Skin of body (tissue), 2 donors: Measurements from ENCODE around the gene MXD3. TPM values are rescaled to one million over a fixed set of nuclear protein-coding genes. Genes with fewer than 3 reads are reported as not detected.
"Not testable (repeated sequence)": the region's sequence is repeated elsewhere in the genome, so short reads cannot be mapped to it uniquely, and the experiment has no call there.

Experiments used
- DNase-seq: peaks from one replicate; lab custom pipeline; 2025; lab: John Stamatoyannopoulos, UW
- total RNA-seq: library from RNA; depleted of rRNA; stranded (reverse); fragments of >200 nt; gene quantifications from one replicate; pipeline ENCODE4 v1.2.3, GENCODE V29; 2014

MXD3 gene
- total RNA-seq, 1 donor from 2014 or later = 9.7 TPM

GRCh38 chr5:177320879-177321278 lies 9.2 kb upstream of the MXD3 start:
- no peak for DNase-seq

DNA sequence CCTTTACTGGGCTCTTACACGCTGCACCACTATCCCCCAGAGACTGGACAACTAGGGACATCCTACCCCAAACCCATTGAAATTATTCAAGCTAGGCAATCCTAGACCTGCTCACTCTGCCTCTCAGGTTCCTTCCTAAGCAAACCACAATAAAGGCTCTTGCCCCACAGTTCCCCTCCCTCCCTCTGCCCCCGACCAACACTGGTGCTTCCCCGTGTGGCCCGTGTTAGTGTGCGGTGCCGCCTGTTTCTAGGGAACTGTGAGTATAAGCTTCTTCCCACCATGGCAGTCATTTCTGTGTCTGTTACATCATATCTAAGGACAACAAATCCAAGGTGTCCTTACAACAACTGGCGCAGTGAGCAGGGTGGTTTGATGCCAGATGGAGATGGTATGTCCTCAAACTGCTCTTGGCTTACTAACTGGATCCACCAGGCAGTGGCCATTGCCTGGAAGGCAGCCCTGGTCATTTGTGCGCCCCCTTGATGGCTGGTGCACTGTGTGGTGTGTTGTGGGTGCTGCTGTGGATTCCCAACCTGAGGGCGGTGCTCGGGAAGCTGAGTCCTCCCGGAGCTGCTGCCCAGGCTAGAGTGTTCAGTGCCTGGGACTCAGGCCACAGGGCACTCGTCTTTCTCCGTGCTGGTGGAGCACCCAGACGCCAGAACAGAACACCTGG lies 8.4 kb upstream of the MXD3 start:
- no peak for DNase-seq

DNA sequence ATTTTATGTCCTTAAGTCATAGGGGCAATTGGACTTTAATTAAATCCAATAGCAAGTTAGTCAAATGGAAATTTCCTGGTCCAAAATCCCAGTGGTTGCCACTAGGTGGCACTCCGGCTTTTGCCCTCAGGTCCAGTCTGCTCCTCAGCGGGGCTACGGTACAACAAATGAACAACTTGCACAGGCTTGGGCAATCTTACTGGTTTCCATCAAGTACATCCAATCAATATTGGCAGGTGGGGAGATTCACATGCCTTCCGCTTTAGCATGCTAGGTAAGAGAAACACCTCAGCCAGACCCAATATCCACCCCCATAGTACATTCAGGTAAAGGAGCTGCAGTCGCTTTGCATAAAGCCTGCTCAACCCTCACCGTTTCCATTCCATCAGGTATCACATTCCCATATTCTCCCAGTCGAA lies 6.3 kb upstream of the MXD3 start:
- no peak for DNase-seq

DNA sequence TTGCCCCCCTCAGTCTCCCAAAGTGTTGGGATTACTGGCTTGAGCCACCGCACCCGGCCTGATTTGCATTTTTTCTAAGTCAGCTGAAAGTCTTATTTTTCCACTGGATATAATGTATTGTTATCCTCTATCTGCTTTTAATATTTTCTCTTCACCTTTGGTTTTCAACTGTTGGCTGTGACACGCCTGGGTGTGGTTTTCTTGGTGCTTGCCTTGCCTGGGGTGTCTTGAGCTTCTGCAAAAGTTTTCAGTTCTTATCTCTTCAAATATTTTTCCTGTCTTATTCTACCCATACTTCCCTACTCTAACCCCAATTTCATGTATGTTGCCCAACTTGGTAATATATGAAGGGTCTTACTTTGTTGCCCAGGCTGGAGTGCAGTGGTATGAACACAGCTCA lies 4.3 kb upstream of the MXD3 start:
- DNase-seq = no peak

GRCh38 chr5:177315411-177315810 lies 3.7 kb upstream of the MXD3 start:
- no peak for DNase-seq

DNA sequence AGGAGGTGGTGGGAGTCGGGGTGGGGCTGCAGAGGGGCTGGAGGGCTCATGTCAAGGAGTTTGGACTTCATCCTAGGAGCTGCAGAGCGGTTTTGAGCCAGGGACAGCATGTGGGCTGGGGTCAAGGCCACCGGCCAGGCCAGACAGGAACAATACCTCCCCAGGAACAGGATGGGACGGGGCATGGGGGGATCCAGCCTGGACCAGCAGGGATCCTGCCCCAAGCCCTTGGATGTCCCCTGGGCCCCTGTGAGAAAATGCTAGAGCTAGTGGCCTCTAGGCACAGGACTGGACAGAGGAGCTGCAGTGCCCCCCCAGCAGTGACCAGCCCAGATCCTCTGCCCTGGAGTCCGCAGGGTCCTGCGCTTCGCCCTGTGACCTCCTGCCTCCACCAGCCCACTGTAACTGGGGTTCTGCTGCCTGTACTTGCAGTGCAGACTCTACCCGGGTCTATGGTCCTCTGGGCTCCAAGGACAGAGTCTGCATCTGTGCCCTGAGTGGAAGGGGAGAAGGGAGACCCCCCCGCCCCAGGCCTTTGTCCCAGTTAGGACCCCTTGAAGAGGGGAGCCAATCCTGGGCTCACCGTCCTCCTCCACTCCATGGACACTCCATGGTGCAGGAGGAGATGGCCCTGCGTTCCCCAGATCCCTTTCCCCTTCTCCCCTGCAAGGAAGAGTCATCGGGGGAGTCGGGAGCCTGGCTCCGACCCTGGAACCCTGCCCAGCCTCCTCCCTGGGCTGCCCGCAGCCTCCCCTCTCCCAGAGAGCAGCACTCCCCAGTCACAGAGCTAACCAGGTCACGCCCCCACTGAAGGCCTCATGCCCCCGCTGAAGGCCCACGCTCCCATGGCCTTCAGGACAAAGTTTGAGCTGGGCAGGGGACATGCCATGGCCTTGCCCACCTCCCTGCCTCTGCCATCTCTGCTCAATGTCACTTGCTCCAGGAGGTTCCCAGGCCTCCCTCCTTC lies 3.0 kb upstream of the MXD3 start:
- DNase-seq = no peak

DNA sequence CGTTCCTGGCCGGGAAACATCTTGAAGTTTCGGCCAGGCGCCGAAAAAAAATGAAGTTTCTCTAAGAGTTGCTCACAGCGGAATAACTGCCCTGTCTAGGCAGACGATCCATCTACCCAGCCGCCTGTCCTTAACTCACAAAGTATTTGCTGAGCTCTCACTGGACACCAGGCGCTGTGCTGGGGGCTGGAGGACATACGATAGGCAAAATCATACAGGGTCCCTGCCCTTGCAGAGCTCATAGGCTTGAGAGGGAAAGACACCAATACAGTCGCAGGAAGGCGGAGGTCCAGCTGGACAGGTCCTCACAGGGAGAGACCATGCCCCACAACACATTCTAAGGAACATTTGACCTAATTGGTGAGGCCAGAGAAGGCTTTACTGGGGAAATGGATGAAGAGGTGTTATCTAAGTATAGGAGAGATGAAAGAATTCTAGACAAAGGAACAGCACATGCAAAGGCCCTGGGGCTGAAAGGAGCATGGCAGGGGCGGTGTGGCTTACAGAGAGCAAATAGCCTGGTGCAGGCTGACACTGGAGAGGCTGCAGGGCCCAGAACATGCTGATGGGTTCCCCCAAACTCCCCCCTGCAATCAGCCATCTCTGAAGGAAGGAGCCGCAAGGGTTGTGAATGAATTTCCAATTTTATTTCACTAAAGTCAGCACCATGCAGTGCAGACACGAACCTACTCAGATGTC lies 2.0 kb upstream of the MXD3 start:
- DNase-seq = no peak

DNA sequence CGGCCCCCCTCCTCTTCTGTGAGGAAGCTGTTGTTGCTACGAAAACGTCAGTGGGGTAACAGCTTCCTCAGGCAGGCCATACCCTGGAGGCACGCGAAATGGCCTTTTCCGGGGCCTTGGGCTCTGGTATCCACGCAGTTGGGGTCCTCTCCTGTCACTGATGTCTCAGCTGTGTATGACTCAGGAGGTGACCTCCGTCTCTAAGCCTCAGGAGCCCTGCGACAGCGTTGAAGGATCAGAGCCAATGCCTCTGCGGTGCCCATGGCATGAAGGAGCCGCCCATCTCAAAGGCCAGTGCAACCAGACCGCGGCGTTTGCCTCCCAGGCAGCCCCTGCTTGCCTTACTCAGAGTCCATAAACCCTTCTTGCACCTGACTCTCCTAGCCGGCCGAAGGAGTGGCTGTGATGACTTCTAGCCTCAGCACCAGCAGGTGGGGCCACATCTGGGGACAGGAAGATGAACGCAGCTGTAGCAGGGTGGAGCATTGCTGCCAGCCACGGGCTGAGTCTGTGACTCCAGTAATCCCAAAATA lies 1.0 kb upstream of the MXD3 start:
- DNase-seq = no peak

DNA sequence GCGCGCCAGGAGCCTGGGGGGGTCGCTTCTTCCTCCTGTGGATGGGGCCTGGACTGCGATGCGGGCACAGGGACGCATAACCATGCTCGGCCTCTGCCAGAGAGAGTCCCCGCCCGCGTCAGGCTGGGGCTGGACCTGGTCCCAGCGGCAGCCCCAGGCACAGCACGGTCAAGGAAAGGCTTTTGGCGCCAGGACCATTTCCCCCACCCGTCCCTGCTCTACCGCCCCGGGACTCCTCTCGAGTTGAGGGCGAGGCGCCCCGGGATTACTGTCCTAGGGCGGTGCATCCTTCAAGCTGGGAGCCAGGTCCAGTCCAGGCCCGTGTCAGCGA lies 341 bp downstream of the MXD3 start:
- no peak for DNase-seq

DNA sequence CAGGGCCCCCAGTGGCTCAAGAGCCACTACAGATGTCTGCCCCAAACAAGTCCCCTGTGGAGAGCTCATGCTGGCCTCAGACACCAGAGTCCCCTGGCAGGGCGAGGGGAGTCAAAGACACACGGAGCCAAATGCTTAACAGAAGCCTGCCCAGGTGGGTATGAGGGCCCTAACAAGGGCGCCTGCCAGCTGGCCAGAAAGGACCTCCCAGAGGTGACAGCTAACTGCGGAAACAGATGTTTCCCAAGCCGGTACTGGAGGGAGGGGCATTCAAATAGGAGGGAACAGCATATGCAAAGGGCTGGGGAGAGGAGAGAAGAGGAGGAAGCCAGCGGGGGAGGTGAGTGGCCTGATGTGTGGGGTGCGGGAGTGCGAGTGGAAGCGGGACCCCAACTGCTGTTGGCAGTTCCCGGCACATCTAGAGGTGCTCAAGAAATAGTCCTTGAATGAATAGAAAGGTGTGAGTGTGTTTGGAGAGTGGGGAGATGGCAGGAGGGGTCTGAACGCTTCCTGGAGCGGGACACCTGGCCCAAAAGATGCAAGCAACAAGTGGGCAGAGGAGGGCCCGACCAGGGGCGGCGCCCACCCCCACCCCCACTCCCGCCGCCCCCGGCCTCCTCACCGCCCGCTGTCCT lies 824 bp downstream of the MXD3 start:
- DNase-seq = no peak

DNA sequence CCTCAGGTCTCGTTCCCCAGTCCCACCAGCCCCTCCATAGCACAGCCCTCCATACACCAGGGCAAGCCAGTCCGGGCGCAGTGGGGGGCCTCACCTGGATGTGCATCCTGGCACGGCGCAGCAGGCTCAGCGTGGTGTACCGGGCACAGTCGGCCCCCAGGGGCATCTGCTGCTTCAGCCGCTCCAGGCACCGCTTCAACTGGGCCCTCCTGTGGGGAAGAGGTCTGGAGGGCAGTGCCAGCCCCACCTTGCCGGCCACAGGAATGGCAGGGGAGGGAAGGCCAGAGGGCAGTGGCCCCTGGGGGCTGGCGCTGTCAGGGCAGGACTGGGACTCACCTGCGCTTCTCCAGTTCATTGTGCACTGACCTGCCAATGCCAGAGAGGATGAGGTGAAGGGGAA lies 1.4 kb downstream of the MXD3 start:
- DNase-seq = no peak

DNA sequence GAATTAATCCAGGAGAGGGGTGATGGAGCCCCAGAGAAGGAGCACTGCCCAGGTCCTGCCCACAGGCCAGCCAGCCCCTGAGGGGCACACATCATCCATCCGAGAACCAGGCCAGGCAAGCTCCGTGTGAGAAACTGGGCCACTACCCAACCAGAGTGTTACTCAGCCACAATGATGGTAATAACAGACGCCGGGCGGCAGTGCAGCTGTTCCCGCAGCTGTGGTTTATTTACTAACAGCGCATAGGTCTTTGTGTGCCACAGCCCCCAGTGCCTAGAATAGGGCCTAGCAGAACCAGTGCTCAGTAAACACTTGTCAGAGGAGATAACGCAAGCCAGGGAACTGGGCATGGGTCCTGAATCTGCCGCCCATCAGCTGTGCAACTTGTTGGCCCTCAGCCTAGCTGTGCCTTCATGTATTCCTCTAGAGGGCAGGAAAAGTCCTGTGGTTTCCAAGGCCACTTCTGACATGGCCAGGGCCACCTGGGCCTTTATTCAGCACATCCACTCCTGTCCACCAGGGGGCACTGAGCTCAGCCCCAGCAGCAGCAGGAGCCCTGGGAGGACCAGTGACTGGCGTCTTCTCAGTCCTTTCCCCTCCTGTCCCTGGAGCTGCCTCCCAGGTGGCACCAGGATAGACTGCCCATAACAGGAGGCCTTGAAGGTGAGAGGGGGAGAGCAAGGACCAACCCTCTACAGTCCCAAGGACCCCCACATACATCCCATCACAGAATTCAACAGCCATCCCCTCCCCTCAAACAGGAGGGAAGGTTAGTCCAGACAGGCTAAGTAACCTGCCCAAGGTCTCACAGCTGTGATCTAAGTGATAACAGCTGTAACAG lies 2.1 kb downstream of the MXD3 start:
- DNase-seq = no peak

GRCh38 chr5:177308740-177309139 lies 3.0 kb downstream of the MXD3 start:
- no peak for DNase-seq

GRCh38 chr5:177307544-177308363 lies 3.9 kb downstream of the MXD3 start:
- no peak for DNase-seq

DNA sequence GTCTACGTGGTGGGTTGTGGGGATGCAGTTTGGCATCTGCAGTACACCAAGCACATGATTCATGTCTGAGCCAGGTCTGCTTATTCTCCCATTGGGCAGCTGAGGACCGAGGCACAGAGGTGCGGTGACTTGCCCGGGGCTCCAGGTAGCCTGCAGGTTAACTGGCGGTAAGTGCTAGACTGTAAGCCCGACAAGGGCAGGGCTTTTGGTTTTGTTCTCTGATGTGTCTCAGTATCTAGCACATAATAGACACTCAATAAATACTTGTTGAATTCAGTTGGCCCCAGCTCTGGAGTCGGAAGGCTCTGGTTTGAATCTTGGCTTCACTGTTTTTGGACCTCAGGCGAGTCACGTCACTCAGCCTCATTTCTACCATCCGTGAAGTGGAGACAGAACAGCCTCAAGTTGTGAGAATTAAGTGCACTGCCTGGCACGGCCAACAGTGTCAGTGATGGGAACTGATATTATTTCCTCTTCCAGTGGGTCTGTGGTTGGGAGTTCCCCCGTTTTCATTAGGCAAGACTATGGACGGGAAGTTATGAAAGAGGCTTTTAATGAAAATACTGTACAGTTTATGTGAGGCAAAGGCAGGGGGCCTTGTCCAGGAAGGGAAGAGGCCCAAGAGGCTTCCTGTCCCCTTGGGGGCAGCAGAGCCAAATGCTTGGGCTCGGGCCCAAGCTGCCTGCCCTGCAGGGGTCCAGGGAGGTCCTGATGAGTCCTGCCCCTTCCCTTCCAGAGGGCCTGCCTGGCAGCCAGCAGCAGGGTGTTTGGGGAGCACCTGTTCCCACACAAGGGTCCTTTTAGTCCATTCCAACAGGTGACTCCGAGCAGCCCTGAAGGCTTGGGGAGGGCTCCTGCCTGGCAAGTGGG lies 4.8 kb downstream of the MXD3 start:
- DNase-seq = no peak

DNA sequence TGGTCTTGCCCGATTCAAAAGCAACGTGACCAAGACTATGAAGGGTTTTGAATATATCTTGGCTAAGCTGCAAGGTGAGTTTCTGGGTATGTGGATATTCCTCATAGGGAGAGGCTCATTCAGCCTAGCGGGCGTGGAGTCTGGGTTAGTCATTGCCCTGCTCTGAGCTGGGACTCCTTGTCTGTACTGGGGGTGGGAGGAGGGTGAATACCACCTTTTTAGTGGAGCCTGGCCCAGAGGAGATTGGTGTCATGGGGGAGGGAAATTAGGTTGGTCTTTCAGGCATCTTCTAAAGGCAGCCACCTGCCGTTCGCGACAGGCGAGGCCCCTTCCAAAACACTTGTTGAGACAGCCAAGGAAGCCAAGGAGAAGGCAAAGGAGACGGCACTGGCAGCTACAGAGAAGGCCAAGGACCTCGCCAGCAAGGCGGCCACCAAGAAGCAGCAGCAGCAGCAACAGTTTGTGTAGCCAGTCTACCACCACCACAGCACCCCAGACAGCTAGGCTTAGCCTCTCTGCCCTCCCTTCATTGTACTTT lies 5.5 kb downstream of the MXD3 start:
- DNase-seq = not testable (repeated sequence)

DNA sequence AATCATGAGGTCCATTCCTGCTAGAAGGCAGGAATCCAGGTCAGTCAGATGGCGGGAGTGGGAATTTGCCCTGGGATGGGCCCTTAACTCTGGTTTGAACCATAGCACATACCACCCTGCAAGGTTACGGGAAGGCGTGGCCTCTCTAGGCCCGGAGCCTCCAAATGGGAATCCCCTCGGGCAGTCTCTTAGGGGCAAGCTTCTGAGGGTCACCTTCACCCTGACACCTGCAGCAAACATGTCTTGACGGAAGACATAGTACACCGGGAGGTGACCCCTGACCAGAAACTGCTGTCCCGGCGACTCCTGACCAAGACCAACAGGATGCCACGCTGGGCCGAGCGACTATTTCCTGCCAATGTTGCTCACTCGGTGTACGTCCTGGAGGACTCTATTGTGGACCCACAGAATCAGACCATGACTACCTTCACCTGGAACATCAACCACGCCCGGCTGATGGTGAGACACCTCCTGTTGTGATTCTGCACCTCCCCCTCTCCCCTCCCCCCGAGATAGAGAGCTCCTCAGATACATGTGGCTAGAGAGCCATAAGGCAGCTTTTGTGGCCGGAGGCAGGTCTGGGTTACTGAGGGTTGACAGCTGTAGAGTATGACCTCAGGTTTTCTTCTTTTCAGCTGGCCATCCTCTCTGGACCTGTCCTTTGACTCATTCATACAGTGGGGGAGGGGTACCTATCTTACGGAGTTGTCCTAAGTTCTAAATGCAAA lies 7.1 kb downstream of the MXD3 start:
- DNase-seq = no peak

- no peak for DNase-seq
These were observed 7.7 kb downstream of the MXD3 start for GRCh38 chr5:177303925-177304391.
